ENCODE results near the gene DDX27.

DDX27 gene

GRCh38 chr20:49248879-49249665 lies 29.9 kb downstream of the DDX27 start:
- no peak for DNase-seq

GRCh38 chr20:49252556-49253350 lies 33.5 kb downstream of the DDX27 start:
- no peak for DNase-seq

DNA sequence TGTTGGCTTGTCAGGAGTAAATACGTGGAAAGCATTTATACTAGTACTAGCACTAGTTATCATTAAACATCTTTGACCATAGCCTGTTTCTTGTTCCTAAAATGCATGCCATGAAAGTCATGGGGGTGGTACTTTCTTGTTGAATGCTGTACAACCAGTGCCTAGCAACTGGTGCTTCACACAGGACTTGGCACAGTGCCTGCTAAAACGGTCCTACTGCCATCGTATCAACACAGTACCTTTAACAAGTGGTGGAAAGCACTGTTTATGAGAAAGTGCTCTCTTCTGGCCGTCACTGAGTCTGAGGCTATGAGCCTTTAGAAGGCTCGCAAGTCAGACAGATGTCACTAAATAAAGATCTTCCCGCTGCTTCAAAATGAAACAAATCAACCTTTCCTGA lies 37.0 kb downstream of the DDX27 start:
- no peak for DNase-seq

DNA sequence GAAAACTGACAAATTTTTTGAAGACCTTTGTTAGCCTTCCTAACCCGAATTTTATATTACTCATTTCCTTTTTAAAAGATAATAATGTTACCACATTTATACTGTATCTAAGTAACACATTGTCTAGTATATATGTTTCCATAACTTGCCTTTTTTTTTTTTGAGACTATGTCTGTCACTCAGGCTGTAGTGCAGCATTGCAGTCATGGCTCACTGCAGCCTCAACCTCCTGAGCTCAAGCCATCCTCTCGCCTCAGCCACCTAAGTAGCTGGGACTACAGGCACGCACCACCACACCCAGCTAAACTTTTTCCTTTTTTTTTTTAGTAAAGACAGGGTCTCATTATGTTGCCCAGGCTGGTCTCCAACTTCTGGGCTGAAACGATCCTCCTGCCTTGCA lies 40.1 kb downstream of the DDX27 start:
- DNase-seq = no peak

DNA sequence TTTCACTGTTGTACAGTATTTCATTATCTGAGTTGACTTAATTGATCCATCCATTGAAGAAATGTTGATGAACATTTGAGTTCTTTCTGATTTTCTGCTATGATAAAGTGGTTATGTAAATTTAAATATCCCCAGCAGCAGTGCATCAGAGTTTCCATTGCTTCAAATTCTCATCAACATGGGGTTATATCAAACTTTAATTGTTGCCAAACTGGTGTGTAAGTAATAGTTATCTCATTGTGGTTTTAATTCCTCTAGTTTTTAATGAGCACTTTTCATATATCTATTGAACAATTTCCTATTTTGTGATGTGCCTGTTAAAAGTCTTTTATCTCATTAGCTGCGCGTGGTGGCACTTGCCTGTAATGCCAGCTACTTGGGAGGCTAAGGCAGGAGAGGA lies 40.6 kb downstream of the DDX27 start:
- DNase-seq = no peak

DNA sequence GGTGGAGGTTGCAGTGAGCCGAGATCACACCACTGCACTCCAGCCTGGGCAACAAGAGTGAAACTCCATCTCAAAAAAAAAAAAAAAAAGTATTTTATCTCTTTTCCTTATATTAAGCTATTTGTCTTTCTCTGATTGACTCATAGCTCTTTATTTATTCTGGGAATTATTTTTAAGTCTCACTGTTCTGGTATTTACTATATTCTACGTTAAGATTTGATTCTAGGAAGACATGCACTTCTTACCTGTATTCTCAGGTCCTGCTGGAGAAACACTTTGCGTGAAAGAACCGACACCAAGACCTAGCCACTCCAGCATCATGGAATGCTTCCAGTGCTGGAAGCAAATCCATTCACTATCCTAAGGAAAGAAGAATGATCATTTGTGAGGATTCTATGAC lies 41.0 kb downstream of the DDX27 start:
- DNase-seq = no peak

GRCh38 chr20:49261173-49261572 lies 42.0 kb downstream of the DDX27 start:
- no peak for DNase-seq

GRCh38 chr20:49262444-49262843 lies 43.2 kb downstream of the DDX27 start:
- DNase-seq = no peak

GRCh38 chr20:49267327-49267726 lies 48.1 kb downstream of the DDX27 start:
- DNase-seq = peak in 2 of 4 experiments; percentile 43 to 59

DNA sequence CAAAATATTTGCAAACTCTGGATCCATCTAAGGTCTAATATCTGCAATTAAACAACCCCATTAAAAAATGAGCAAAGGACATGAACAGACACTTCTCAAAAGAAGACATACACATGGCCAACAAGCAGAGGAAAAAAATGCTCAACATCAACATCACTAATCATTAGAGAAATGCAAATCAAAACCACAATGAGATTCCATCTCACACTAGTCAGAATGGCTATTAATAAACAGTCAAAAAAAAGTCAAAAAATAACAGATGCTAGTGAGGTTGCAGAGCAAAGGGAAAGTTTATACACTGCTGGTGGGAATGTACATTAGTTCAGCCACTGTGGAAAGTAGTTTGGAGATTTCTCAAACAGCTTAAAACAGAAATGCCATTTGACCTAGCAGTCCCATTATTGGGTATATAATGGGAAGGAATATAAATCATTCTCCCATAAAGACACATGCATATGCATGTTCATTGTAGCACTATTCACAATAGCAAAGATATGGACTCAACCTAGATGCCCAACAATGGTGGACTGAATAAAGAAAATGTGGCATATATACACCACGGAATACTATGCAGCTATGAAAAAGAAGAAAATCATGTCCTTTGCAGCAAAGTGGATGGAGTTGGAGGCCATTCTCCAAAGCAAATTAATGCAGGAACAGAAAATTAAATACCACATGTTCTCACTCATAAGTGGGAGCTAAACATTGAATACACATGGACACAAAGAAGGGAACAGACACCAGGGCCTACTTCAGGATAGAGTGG lies 49.6 kb downstream of the DDX27 start:
- no peak for DNase-seq

DNA sequence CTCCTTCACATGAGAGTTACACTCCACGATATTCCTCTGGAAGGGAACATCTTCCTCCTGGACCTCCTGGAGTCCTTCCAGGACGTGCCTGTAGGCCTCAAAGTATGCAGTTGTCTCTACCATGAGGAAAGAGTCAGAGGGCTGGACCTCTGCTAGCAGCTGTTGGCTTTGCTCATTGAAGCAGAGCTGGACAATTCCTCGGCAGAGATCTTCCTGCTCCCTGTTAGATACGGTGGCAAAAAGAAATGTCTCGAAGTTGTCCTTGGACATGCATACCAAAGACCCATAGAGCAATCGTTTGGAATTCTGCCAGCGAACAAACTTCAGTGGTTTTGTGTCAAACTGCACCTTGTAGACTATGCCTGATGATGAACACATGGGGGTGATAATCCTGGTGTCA lies 51.0 kb downstream of the DDX27 start:
- no peak for DNase-seq

DNA sequence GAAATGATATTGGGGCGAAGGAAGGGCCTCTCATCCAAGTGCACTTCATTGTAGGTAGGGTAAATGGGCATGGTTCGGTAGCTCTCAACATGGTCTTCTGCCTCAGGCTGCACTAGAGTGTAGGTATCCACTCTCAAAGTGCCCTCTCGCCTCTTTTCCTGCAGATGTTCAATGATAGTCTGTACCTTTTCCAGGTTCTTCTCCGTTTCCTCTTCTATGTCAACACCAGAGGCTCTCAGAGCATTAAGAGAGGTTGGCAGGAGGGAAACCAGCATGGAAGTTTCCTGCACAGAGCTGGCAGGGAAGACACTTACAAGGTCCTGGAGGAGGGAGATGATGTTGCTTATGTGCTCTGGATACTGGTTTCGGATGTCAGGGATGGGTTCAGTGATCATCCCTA lies 51.5 kb downstream of the DDX27 start:
- DNase-seq = no peak

DNA sequence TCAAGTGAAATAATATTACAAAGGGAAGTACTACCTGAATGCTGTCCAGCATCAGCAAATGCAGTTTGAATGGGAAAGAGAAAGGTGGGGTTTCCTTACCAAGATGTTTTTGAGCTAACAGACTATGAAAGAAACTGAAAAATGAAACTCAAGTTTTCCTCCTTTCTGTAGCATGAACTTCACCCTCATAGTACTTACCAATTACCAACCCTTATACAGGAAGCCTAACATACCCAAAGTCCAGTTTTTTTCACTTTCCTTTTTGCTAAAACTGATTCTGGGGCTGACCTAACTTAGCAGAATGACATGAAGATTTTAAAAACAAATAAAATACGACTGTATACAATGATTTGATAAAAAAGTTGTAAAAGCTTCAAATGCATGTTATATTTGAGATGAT lies 53.4 kb downstream of the DDX27 start:
- DNase-seq = no peak

GRCh38 chr20:49273696-49274277 lies 54.6 kb downstream of the DDX27 start:
- DNase-seq = no peak

GRCh38 chr20:49275216-49275615 lies 56.0 kb downstream of the DDX27 start:
- peak in 3 of 4 experiments; percentile 38 to 54 (median 53) for DNase-seq

DNA sequence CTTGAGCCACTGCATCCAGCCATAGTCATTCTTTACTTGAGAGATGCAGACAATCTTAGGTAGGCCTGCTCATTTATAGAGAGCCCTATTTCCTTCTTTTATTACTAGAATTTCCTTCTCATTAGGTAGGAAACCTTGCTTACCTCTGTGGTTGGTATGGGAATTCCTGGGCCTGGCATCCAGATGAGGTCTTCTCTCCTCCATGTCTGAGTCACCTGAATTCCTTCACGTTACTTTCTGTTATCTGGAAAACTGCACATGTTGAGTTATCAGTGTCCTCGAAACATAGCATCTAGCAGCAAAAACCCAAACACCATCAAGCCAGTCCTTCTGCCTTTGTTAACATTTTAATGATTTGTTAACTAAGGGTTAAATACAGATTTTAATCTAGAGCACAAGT lies 56.4 kb downstream of the DDX27 start:
- DNase-seq = no peak

GRCh38 chr20:49276161-49276960 lies 57.1 kb downstream of the DDX27 start:
- peak; percentile 69 to 90 (median 81) for DNase-seq

GRCh38 chr20:49276961-49277785 lies 58.0 kb downstream of the DDX27 start:
- peak; percentile 30 to 57 (median 47) for DNase-seq

DNA sequence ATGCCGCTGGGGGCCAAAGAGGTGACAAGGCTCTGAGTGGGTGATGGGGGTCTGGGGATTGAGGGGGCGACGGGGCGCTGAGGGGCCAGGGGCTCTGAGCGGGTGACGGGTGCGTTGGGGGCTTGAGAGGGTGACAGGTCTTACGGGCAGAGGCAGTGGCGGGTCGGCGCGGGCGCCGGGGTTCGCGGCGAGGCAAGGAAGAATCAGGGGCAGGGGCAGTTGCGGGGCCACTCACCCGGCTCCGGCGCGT lies 58.5 kb downstream of the DDX27 start:
- DNase-seq = no peak

DNA sequence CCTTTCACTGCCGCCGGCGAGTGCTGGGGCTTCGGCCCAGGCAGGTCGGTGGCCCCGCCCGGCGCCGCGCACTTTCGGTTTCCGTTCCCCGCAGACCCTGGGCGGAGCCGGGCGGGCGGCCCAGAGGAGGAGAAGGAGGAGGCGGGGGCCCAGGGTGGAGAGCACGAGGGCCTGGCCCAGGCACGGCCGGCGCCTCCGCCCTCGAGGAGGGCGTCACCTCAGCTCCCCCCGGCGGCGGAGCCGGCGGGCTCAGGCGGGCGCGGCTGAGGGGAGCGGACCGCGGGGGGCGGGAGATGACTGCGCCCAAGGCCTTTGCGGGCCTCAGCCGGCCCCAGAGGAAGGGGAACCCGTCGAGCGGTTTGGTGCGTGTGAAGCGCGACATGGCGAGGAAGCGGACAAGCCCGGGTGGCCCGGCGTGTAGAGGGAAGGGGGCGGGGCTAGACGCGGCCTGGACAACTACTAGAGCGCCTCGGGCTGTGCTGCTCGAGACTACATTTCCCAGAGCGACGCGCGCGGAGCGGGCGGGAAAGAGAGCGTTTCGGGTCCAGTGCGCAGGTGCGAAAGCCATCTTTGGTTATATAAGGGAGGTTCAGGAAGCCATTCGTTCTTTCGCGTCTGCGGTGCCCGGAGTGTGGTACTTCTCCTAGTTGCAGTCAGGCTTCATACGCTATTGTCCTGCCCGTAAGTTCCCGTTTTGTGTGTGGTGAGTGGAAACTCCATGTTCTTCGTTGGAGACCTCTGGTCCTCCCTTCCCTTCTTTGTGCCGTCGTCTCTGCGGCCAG lies 59.0 kb downstream of the DDX27 start, which contains the start of gene ZNFX1:
Gene ZNFX1 (minus strand): TSS at position 22 of the 782 bp plus-strand sequence. CDS start 2,218 bp downstream, outside the sequence.
- DNase-seq = peak; percentile 99 to 100 (median 100)
